Mammary epithelial cell (primary cell): ENCODE data around the gene FBXO11.

Source experiments
- EZH2 ChIP-seq: IDR thresholded peaks from 2 replicates; pipeline ENCODE4 v1.6.1; 2012; ENCODE audit warnings: low read length, inconsistent platforms, borderline replicate concordance
- TF ChIP-seq, protein P1 (sequence below), 2 donors: IDR thresholded peaks in 1 of 2; conservative IDR thresholded peaks in 1 of 2; 2 replicates each; pipeline ENCODE4 v1.5.1; 2011 to 2012; ENCODE audit warnings: inconsistent platforms in 2 of 2, low read length in 2 of 2, mild to moderate bottlenecking in 2 of 2, control low read depth in 1 of 2, low read depth in 1 of 2; ENCODE audit not compliant: insufficient read depth in 1 of 2; ENCODE audit errors: extremely low read depth in 1 of 2

GRCh38 chr2:47796090-47796697, 110.1 kb downstream of the FBXO11 start:
- TF ChIP-seq, protein P1, sequence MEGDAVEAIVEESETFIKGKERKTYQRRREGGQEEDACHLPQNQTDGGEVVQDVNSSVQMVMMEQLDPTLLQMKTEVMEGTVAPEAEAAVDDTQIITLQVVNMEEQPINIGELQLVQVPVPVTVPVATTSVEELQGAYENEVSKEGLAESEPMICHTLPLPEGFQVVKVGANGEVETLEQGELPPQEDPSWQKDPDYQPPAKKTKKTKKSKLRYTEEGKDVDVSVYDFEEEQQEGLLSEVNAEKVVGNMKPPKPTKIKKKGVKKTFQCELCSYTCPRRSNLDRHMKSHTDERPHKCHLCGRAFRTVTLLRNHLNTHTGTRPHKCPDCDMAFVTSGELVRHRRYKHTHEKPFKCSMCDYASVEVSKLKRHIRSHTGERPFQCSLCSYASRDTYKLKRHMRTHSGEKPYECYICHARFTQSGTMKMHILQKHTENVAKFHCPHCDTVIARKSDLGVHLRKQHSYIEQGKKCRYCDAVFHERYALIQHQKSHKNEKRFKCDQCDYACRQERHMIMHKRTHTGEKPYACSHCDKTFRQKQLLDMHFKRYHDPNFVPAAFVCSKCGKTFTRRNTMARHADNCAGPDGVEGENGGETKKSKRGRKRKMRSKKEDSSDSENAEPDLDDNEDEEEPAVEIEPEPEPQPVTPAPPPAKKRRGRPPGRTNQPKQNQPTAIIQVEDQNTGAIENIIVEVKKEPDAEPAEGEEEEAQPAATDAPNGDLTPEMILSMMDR (conservative IDR thresholded peaks at IDR 0.05 in 1 of 2, IDR thresholded peaks at IDR 0.05 in 1 of 2; ENCODE audit: extremely low read depth in 1 of 2, insufficient read depth in 1 of 2, low read depth in 1 of 2, low read length in 2 of 2): no peak
- no peak for TF ChIP-seq EZH2
